NT2/D1 (cell line): ENCODE measurements around the gene PIK3R4.

Experiments used
- YY1 ChIP-seq: IDR thresholded peaks from 2 replicates; pipeline ENCODE4 v1.6.1; 2011; ENCODE audit not compliant: insufficient read length, insufficient read depth
- ZNF274 ChIP-seq: IDR thresholded peaks from 2 replicates; pipeline ENCODE4 v1.6.1; 2011; ENCODE audit warnings: mild to moderate bottlenecking, low read depth, low read length

DNA sequence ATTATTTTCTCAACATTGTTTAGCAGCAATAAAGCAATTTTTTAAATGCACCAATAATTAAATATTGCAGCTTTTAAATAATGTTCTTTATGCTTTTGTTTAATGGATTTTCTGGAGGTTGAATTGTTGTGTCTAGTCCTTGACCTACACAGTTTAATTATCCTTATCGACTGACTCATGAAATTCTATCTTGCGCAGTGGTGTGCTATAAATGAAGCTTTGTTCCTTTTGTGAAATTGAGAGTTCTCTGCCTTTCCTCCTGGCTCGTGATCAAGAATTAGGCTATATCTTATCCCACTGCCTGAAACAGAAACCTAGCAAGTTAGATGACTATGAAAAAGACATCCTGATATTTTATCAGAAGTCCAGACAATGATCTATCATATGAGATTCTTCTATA is 37.0 kb upstream of the PIK3R4 start:
- TF ChIP-seq ZNF274 = no peak
- TF ChIP-seq YY1 = no peak
